Measurements from ENCODE around the gene FLT3LG. TPM values are rescaled to one million over a fixed set of nuclear protein-coding genes. Genes with fewer than 3 reads are reported as not detected.
A peak's percentile ranks its signal among the peaks of the same experiment; 100 is the strongest.

Gene FLT3LG
- total and polyA plus RNA-seq, 9 of the 15 experiments (the other 6 are each of a cell fraction or from before 2014, with no cell fraction given): 0.31 to 6.4 (median 1.1) TPM

- TF ChIP-seq DEAF1 (CRISPR knock-in tag; IDR thresholded peaks at IDR 0.05): peak; percentile 73
- no peak for TF ChIP-seq BRD9 (IDR thresholded peaks at IDR 0.05; ENCODE audit: low read depth, partially characterized antibody)
- TF ChIP-seq SMARCC2 (IDR thresholded peaks at IDR 0.05; ENCODE audit: low read depth): no peak
- peak; percentile 80 for TF ChIP-seq SMC3 (conservative IDR thresholded peaks at IDR 0.05; ENCODE audit: insufficient read depth, low read depth, low read length)
- no peak for TF ChIP-seq EP300 (IDR thresholded peaks at IDR 0.05; ENCODE audit: low read length)
- no peak for TF ChIP-seq CHD2 (IDR thresholded peaks at IDR 0.05; ENCODE audit: low read depth, low read length)
- TF ChIP-seq JUND (IDR thresholded peaks at IDR 0.05; ENCODE audit: borderline replicate concordance, low read depth, low read length): no peak
- TF ChIP-seq JUND (tag; IDR thresholded peaks at IDR 0.05; ENCODE audit: borderline replicate concordance, low read depth, low read length): no peak
- no peak for TF ChIP-seq ZFX (CRISPR knock-in tag; IDR thresholded peaks at IDR 0.05)
- TF ChIP-seq ZNF197 (CRISPR knock-in tag; IDR thresholded peaks at IDR 0.05; ENCODE audit: low read depth): no peak
- TF ChIP-seq ZNF75A (CRISPR knock-in tag; IDR thresholded peaks at IDR 0.05): no peak
- no peak for TF ChIP-seq NR0B1 (IDR thresholded peaks at IDR 0.05; ENCODE audit: partially characterized antibody)
- no peak for TF ChIP-seq SUPT5H (IDR thresholded peaks at IDR 0.05)
- TF ChIP-seq MTA2 (IDR thresholded peaks at IDR 0.05; ENCODE audit: low read depth): 0 out of 2 replicates have a peak, but pooled peaks have one; percentile 3
- peak; percentile 37; the same call in 1 of the 2 replicates for TF ChIP-seq SP1 (CRISPR knock-in tag; IDR thresholded peaks at IDR 0.05)
- TF ChIP-seq MYNN (IDR thresholded peaks at IDR 0.05): no peak
- no peak for TF ChIP-seq MYNN (CRISPR knock-in tag; IDR thresholded peaks at IDR 0.05)
- no peak for TF ChIP-seq BMI1 (IDR thresholded peaks at IDR 0.05; ENCODE audit: low read length)
- no peak for TF ChIP-seq ZBTB43 (CRISPR knock-in tag; IDR thresholded peaks at IDR 0.05)
- no peak for TF ChIP-seq FUS (optimal IDR thresholded peaks at IDR 0.05; ENCODE audit: low read depth, low read length)
- no peak for TF ChIP-seq FOXO4 (CRISPR knock-in tag; IDR thresholded peaks at IDR 0.05)
- no peak for TF ChIP-seq USF1 (CRISPR knock-in tag; IDR thresholded peaks at IDR 0.05)
Measured at GRCh38 chr19:49502866-49503581, 29.0 kb downstream of the FLT3LG start (continued).
